HepG2 (cell line): ENCODE measurements around the gene ADPGK. TPM values are rescaled to one million over a fixed set of nuclear protein-coding genes. Genes with fewer than 3 reads are reported as not detected.

Experiments
- ZNF512B ChIP-seq: sonication (generic); formaldehyde crosslinking; IDR thresholded peaks from 2 replicates; pipeline ENCODE4 v1.5.1; 2020; ENCODE audit warnings: missing genetic modification reagents, mild to moderate bottlenecking, borderline replicate concordance
- ZNF75D ChIP-seq: sonication (generic); formaldehyde crosslinking; IDR thresholded peaks from 2 replicates; pipeline ENCODE4 v1.8.1; 2023; ENCODE audit warnings: missing genetic modification reagents, mild to moderate bottlenecking, borderline replicate concordance
- ZNF850 ChIP-seq: sonication (generic); formaldehyde crosslinking; conservative IDR thresholded peaks from 2 replicates; pipeline ENCODE4 v1.9.0; 2021; ENCODE audit warnings: mild to moderate bottlenecking, missing genetic modification reagents
- polyA plus RNA-seq, 8 experiments: library from polyadenylated mRNA; depleted of rRNA in 3 of 8; stranded (reverse) in 7 of 8; unstranded in 1 of 8; fragments of >200 nt; fragmentation: Illumina TruSeq in 4 of 8; extraction: Trizol in 4 of 8; gene quantifications; 2 replicates each; pipeline versions ENCODE4 v1.2.1 to v1.2.3, GENCODE V29; 2011 to 2016; ENCODE audit warnings: low read depth in 4 of 8, missing spikeins in 1 of 8, mixed read lengths in 1 of 8; ENCODE audit not compliant: insufficient read depth in 1 of 8
- total RNA-seq, 5 experiments: library from RNA; depleted of rRNA; stranded (reverse); fragments of >200 nt; fragmentation: Illumina TruSeq; extraction: Trizol; gene quantifications; 2 replicates each; pipeline ENCODE4 v1.2.3, GENCODE V29; 2016; ENCODE audit warnings: low read depth in 1 of 5
- TF ChIP-seq, protein P1 (sequence below): sonication (generic); formaldehyde crosslinking; IDR thresholded peaks from 2 replicates; pipeline ENCODE4 v1.5.0; 2020; ENCODE audit warnings: mild to moderate bottlenecking, missing genetic modification reagents, moderate library complexity
- TF ChIP-seq, protein P2 (sequence below): sonication (generic); formaldehyde crosslinking; IDR thresholded peaks from 2 replicates; pipeline ENCODE4 v1.9.0; 2021; ENCODE audit warnings: mild to moderate bottlenecking, missing genetic modification reagents

ADPGK gene
- total and polyA plus RNA-seq, 2 of the 13 experiments (the other 11 are each of a cell fraction or from before 2014, with no cell fraction given): 61.6 to 67.5 TPM

- TF ChIP-seq, protein P1, sequence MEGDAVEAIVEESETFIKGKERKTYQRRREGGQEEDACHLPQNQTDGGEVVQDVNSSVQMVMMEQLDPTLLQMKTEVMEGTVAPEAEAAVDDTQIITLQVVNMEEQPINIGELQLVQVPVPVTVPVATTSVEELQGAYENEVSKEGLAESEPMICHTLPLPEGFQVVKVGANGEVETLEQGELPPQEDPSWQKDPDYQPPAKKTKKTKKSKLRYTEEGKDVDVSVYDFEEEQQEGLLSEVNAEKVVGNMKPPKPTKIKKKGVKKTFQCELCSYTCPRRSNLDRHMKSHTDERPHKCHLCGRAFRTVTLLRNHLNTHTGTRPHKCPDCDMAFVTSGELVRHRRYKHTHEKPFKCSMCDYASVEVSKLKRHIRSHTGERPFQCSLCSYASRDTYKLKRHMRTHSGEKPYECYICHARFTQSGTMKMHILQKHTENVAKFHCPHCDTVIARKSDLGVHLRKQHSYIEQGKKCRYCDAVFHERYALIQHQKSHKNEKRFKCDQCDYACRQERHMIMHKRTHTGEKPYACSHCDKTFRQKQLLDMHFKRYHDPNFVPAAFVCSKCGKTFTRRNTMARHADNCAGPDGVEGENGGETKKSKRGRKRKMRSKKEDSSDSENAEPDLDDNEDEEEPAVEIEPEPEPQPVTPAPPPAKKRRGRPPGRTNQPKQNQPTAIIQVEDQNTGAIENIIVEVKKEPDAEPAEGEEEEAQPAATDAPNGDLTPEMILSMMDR (CRISPR knock-in tag): peak; percentile 9; the same call in 1 of the 2 replicates
- TF ChIP-seq ZNF850 (CRISPR knock-in tag) (no peak; the same call in 1 of the 2 replicates), ZNF512B (CRISPR knock-in tag) (no peak), ZNF75D (CRISPR knock-in tag) (0 out of 2 replicates have a peak, but pooled peaks have one; percentile 68)
- TF ChIP-seq, protein P2, sequence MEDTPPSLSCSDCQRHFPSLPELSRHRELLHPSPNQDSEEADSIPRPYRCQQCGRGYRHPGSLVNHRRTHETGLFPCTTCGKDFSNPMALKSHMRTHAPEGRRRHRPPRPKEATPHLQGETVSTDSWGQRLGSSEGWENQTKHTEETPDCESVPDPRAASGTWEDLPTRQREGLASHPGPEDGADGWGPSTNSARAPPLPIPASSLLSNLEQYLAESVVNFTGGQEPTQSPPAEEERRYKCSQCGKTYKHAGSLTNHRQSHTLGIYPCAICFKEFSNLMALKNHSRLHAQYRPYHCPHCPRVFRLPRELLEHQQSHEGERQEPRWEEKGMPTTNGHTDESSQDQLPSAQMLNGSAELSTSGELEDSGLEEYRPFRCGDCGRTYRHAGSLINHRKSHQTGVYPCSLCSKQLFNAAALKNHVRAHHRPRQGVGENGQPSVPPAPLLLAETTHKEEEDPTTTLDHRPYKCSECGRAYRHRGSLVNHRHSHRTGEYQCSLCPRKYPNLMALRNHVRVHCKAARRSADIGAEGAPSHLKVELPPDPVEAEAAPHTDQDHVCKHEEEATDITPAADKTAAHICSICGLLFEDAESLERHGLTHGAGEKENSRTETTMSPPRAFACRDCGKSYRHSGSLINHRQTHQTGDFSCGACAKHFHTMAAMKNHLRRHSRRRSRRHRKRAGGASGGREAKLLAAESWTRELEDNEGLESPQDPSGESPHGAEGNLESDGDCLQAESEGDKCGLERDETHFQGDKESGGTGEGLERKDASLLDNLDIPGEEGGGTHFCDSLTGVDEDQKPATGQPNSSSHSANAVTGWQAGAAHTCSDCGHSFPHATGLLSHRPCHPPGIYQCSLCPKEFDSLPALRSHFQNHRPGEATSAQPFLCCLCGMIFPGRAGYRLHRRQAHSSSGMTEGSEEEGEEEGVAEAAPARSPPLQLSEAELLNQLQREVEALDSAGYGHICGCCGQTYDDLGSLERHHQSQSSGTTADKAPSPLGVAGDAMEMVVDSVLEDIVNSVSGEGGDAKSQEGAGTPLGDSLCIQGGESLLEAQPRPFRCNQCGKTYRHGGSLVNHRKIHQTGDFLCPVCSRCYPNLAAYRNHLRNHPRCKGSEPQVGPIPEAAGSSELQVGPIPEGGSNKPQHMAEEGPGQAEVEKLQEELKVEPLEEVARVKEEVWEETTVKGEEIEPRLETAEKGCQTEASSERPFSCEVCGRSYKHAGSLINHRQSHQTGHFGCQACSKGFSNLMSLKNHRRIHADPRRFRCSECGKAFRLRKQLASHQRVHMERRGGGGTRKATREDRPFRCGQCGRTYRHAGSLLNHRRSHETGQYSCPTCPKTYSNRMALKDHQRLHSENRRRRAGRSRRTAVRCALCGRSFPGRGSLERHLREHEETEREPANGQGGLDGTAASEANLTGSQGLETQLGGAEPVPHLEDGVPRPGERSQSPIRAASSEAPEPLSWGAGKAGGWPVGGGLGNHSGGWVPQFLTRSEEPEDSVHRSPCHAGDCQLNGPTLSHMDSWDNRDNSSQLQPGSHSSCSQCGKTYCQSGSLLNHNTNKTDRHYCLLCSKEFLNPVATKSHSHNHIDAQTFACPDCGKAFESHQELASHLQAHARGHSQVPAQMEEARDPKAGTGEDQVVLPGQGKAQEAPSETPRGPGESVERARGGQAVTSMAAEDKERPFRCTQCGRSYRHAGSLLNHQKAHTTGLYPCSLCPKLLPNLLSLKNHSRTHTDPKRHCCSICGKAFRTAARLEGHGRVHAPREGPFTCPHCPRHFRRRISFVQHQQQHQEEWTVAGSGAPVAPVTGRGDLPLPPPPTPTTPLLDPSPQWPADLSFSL (CRISPR knock-in tag): no peak
Observed at GRCh38 chr15:72783004-72783639, 436 bp downstream of the ADPGK start (continued).
